ENCODE results near the gene TCF12.
A peak's percentile ranks its signal among the peaks of the same experiment; 100 is the strongest.

TCF12 gene

DNA sequence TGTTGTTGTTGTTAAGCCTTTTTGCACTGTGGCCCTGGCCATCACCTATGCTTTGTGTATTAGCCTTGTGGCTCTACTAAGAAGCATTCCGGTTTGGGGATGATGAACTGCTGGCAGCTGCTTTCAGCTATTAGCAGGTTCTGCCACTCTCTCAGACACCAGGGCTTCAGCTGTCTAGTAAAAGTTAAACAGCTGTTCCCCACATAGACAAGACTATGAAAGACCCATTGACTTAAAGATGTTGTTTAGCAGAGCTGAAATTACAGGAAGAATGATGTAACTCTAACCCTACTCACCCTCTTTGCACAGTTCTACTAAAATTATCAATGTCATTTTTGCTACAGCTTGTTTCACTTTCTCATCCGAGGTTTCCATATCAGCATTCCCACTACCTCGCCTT is 326.7 kb downstream of the TCF12 start:
- DNase-seq (ENCODE audit: extremely low read depth, low read depth): no peak
- TF ChIP-seq, protein P1, sequence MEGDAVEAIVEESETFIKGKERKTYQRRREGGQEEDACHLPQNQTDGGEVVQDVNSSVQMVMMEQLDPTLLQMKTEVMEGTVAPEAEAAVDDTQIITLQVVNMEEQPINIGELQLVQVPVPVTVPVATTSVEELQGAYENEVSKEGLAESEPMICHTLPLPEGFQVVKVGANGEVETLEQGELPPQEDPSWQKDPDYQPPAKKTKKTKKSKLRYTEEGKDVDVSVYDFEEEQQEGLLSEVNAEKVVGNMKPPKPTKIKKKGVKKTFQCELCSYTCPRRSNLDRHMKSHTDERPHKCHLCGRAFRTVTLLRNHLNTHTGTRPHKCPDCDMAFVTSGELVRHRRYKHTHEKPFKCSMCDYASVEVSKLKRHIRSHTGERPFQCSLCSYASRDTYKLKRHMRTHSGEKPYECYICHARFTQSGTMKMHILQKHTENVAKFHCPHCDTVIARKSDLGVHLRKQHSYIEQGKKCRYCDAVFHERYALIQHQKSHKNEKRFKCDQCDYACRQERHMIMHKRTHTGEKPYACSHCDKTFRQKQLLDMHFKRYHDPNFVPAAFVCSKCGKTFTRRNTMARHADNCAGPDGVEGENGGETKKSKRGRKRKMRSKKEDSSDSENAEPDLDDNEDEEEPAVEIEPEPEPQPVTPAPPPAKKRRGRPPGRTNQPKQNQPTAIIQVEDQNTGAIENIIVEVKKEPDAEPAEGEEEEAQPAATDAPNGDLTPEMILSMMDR (IDR thresholded peaks at IDR 0.05; ENCODE audit: low read depth, low read length): no peak

DNA sequence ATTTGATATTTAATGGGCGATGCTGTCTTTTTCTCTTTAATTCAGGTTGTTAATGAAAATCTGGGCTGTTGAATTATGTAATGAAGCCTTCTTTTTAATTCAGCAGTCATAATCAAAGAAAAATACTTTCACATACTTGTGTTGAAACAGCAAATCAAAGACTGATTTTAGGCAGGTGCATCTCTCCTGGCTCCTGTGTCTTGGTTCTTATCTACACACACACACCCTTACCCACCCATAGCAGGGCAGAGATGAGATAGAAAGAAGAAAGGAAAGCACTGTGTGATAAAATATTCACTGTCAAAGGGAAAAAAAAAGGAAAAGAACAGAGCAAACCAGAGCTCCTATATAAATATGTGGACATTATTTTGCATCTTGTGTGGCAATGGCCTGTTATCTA is 327.3 kb downstream of the TCF12 start:
- DNase-seq (ENCODE audit: extremely low read depth, low read depth): no peak
- TF ChIP-seq, protein P1 (IDR thresholded peaks at IDR 0.05; ENCODE audit: low read depth, low read length): no peak

DNA sequence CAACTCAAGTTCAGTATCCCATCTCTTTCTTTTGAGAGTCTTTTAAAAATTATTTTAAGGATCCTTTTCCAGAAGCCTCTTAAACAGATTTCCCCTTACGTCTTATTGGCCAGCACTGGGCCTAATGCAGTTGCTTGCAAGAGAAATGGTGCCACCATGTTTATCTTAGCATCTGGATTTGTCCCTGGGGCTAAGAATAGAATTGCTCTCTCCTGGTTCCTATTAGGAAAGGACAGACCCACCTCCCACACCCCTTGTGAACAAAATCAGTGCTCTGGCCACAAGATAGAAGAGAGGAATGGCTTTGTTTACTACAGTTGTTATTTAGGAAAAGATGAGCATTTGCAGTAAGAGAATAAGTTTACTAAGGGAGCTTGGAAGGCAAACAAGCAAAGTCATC is 329.6 kb downstream of the TCF12 start:
- no peak for DNase-seq (ENCODE audit: extremely low read depth, low read depth)

DNA sequence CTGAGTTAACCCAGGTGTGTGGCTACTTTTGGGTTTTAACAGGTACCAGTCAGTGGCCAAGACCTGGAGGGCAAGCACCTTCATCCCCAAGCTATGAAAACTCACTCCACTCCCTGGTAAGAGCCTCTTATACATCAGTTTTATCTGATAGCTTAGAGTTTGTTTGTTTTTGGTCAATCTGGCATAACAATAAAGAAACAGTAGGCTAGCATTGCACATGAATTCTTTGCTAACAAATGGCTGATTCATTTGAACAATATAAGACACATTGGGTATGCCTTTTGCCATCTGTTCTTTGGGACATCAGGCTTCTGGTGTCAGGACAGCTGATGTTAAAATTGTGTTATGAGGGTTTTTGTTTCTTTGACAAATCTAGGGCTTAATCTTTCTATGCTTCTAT is 332.9 kb downstream of the TCF12 start:
- TF ChIP-seq, protein P1 (IDR thresholded peaks at IDR 0.05; ENCODE audit: low read depth, low read length): no peak
- DNase-seq (ENCODE audit: extremely low read depth, low read depth): no peak

More for the DNA sequence above, 329.6 kb downstream of the TCF12 start:
- TF ChIP-seq, protein P1 (IDR thresholded peaks at IDR 0.05; ENCODE audit: low read depth, low read length): no peak

DNA sequence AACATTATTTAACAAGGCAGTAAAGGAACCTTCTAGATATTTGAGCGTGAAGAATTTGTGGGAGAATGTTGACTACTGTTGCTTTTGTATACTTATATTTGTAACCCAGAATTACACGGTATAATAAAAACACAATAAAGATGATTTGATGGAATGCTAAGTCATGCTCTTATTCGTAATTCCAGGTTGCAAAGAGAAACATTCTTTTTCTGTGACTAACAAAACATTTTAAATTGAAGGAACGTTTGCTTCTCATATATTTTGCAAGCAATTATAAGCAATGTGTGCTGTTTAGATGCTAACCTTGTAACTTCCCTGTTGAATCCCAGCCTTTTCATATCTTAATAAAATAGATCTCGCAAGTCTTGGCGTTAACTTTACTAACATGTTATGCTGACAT is 333.5 kb downstream of the TCF12 start:
- TF ChIP-seq, protein P1 (IDR thresholded peaks at IDR 0.05; ENCODE audit: low read depth, low read length): no peak
- peak; percentile 19 for DNase-seq (ENCODE audit: extremely low read depth, low read depth)

DNA sequence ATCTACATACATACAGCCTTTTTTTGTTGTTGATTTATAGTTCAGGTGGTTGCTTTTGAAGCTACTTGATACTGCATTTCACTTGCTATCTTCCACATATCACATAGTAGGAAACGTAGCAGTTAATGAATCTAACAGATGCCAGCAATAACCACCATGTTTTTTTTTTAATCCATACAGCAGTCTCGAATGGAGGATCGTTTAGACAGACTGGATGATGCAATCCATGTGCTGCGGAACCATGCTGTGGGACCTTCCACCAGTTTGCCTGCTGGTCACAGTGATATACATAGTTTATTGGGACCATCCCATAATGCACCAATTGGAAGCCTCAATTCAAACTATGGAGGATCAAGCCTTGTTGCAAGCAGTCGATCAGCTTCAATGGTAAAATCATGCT is 334.6 kb downstream of the TCF12 start:
- TF ChIP-seq, protein P1 (IDR thresholded peaks at IDR 0.05; ENCODE audit: low read depth, low read length): no peak
- no peak for DNase-seq (ENCODE audit: extremely low read depth, low read depth)

DNA sequence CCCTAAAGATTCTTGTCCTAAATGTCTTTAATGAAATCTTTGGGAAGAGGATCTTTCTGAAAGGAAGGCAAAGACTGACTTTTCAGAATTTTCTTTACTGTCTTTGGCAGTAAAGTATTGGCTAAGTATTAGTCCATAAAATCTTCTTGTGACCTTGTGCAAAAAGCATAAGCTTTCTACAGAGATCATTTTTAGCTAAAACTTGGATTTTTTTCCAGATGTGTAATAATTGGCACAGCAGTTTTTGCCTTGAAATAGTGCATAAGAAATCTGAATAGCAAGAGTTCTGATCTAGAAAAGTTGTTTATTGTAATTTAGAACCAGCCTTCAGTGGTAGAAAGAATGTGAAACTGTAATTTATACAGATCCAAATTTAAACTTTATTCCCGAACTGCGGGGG is 335.1 kb downstream of the TCF12 start:
- DNase-seq (ENCODE audit: extremely low read depth, low read depth): no peak
- TF ChIP-seq, protein P1 (IDR thresholded peaks at IDR 0.05; ENCODE audit: low read depth, low read length): no peak

Data from AG09319 (cell line).